Measurements from ENCODE around the gene IQSEC1. TPM values are rescaled to one million over a fixed set of nuclear protein-coding genes. Genes with fewer than 3 reads are reported as not detected.

The IQSEC1 gene
- total and polyA plus RNA-seq, 2 of the 8 experiments (the other 6 are each of a cell fraction or from before 2014, with no cell fraction given), result 6.8 to 28.8 TPM

- peak overlapping the region; percentile 98 for H2AK5ac ChIP-seq (ENCODE audit: low read depth, low read length)
- FAIRE-seq, result no peak
- TF ChIP-seq SIRT6 (IDR thresholded peaks at IDR 0.05; ENCODE audit: low read length) (no peak), SIN3A (conservative IDR thresholded peaks at IDR 0.05 in 1 of 2, IDR thresholded peaks at IDR 0.05 in 1 of 2; ENCODE audit: low read depth in 1 of 2, low read length in 2 of 2) (no peak), GTF2F1 (IDR thresholded peaks at IDR 0.05; ENCODE audit: borderline replicate concordance, low read depth, low read length) (no peak), USF2 (IDR thresholded peaks at IDR 0.05; ENCODE audit: low read length) (no peak), POLR2AphosphoS5 (IDR thresholded peaks at IDR 0.05; ENCODE audit: low read depth, low read length) (no peak), MAFK (IDR thresholded peaks at IDR 0.05; ENCODE audit: low read depth, low read length) (peak; percentile 56; the same call in 1 of the 2 replicates), ASH2L (IDR thresholded peaks at IDR 0.05; ENCODE audit: low read length) (no peak), BCL11A (IDR thresholded peaks at IDR 0.05; ENCODE audit: low read depth in 2 of 2, low read length in 2 of 2) (no peak), KDM4A (IDR thresholded peaks at IDR 0.05; ENCODE audit: low read depth, low read length, severe bottlenecking) (no peak), E2F6 (IDR thresholded peaks at IDR 0.05) (peak; percentile 55; the same call in 1 of the 2 replicates)
These were observed 466 bp downstream of the IQSEC1 start for GRCh38 chr3:13072600-13073325.

More at GRCh38 chr3:13072600-13073325, 466 bp downstream of the IQSEC1 start:
- Histone ChIP-seq H4K8ac (ENCODE audit: extremely low read depth, insufficient read depth, low read length) (peak overlapping the region; percentile 76), H3K79me1 (ENCODE audit: low read depth, low read length) (no peaks in the 10 kb centered on the region), H2BK15ac (ENCODE audit: low read length) (no peak overlapping the region), H3K36me3 (ENCODE audit: control insufficient read depth in 2 of 4, insufficient read depth in 4 of 4, low read length in 3 of 4) (no peaks in the 10 kb centered on the region), H3K79me2 (ENCODE audit: control insufficient read depth in 1 of 2, insufficient read depth in 2 of 2, low read length in 2 of 2) (no peaks in the 10 kb centered on the region), H3K9ac (replicated peaks in 1 of 4; ENCODE audit: extremely low read depth in 1 of 4, low read depth in 3 of 4, low read length in 3 of 4) (no peak overlapping the region), H4K91ac (replicated peaks; ENCODE audit: insufficient read length, low read length) (no peak overlapping the region), H2AFZ (ENCODE audit: low read length) (no peak overlapping the region), H3K18ac (ENCODE audit: extremely low read depth, low read length) (no peak overlapping the region; the same call in 1 of the 2 replicates), H3K23me2 (ENCODE audit: low read depth, low read length) (peaks cover 5% of the 10 kb centered on the region; the same call in 1 of the 2 replicates), H3K9me3 (ENCODE audit: insufficient read depth in 2 of 2, low read depth in 1 of 2, low read length in 1 of 2) (no peaks in the 10 kb centered on the region), H3K56ac (replicated peaks; ENCODE audit: insufficient read length, low read depth, low read length) (no peak overlapping the region), H2BK20ac (ENCODE audit: low read length) (no peak overlapping the region), H3K23ac (ENCODE audit: insufficient read length) (no peak overlapping the region), H3K27me3 (replicated peaks in 1 of 4; ENCODE audit: control insufficient read depth in 3 of 4, extremely low read depth in 1 of 4, insufficient read depth in 3 of 4, low read length in 3 of 4) (peaks cover 6 to 38% (median 26%) of the 10 kb centered on the region in 4 experiments), H3K27ac (ENCODE audit: low read depth, low read length) (no peak overlapping the region), H3K4me3 (ENCODE audit: extremely low read depth in 1 of 4, insufficient read depth in 2 of 4, low read depth in 3 of 4, low read length in 4 of 4) (peak overlapping the region; percentile 12 to 54 (median 23)), H3K14ac (ENCODE audit: insufficient read length) (no peak overlapping the region), H3K4me2 (ENCODE audit: insufficient read depth in 1 of 2, low read depth in 2 of 2, low read length in 2 of 2) (peak overlapping the region; percentile 66 to 71), H2BK12ac (ENCODE audit: low read depth, low read length) (peak overlapping the region; percentile 68; the same call in 1 of the 2 replicates), H4K20me1 (replicated peaks in 1 of 2; ENCODE audit: control insufficient read depth in 1 of 2, insufficient read depth in 2 of 2, low read length in 2 of 2) (peaks cover 3 to 5% of the 10 kb centered on the region in 2 experiments), H2BK5ac (ENCODE audit: low read depth, low read length) (no peak overlapping the region), H2BK120ac (replicated peaks; ENCODE audit: low read depth, low read length) (no peak overlapping the region), H3K4me1 (replicated peaks in 1 of 4; ENCODE audit: control insufficient read depth in 3 of 4, insufficient read depth in 4 of 4, low read length in 3 of 4) (peaks cover 0 to 13% (median 4%) of the 10 kb centered on the region in 4 experiments; a peak in 5 of 7 replicates), H3K4ac (replicated peaks; ENCODE audit: insufficient read length, low read depth, low read length) (no peak overlapping the region), H4K5ac (ENCODE audit: insufficient read length, low read depth, low read length) (no peak overlapping the region)
- WGBS, 2 experiments (ENCODE audit: extremely low coverage in 1 of 2, insufficient coverage in 1 of 2, insufficient read length in 1 of 2, insufficient replicate concordance in 2 of 2, low coverage in 1 of 2, low lambda C conversion rate in 2 of 2, missing lambda C conversion rate in 1 of 2), result 16% methylated on average over 13 of the region's 38 CpGs; no CpG with 5 or more reads in 1 of the 2 experiments
- ChIA-PET CTCF (ENCODE audit: partially characterized antibody) (interaction anchor here (1.2 to 1.5 kb wide), 3 partner anchors 22 to 46 kb away, joined by 3 to 4 read pairs (median 3); no protein-coding TSS in a partner anchor), POLR2A (ENCODE audit: partially characterized antibody) (interaction anchor here (1.0 to 1.2 kb wide), 2 partner anchors 10 to 231 kb away, joined by 3 read pairs; no protein-coding TSS in a partner anchor)
- DNase-seq (ENCODE audit: low read depth in 1 of 2, low spot score in 2 of 2), result peak in 1 of 2 experiments; percentile 61
